ENCODE measurements around the gene USH1G.
"Not testable (repeated sequence)": the region's sequence is repeated elsewhere in the genome, so short reads cannot be mapped to it uniquely, and the experiment has no call there.

Gene USH1G

GRCh38 chr17:74922694-74923537, at the start of gene USH1G:
USH1G (minus strand) TSS chr17:74923255; CDS start chr17:74923073, 182 bp downstream.
- H3K4me3 ChIP-seq (ENCODE audit: low read depth, low read length), result no peak within 1 kb of the TSS
- TF ChIP-seq, protein P1, sequence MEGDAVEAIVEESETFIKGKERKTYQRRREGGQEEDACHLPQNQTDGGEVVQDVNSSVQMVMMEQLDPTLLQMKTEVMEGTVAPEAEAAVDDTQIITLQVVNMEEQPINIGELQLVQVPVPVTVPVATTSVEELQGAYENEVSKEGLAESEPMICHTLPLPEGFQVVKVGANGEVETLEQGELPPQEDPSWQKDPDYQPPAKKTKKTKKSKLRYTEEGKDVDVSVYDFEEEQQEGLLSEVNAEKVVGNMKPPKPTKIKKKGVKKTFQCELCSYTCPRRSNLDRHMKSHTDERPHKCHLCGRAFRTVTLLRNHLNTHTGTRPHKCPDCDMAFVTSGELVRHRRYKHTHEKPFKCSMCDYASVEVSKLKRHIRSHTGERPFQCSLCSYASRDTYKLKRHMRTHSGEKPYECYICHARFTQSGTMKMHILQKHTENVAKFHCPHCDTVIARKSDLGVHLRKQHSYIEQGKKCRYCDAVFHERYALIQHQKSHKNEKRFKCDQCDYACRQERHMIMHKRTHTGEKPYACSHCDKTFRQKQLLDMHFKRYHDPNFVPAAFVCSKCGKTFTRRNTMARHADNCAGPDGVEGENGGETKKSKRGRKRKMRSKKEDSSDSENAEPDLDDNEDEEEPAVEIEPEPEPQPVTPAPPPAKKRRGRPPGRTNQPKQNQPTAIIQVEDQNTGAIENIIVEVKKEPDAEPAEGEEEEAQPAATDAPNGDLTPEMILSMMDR (IDR thresholded peaks at IDR 0.05; ENCODE audit: borderline replicate concordance, insufficient read depth, low read depth, low read length), result no peak

- peak within 1 kb of the TSS; percentile 24 for H3K4me3 ChIP-seq (ENCODE audit: low read depth, low read length)
- TF ChIP-seq, protein P1 (IDR thresholded peaks at IDR 0.05; ENCODE audit: borderline replicate concordance, insufficient read depth, low read depth, low read length), result no peak
These were observed 49.3 kb upstream of the USH1G start, which contains the start of gene HID1 for GRCh38 chr17:74972107-74972972. HID1 (minus strand) TSS chr17:74972759; CDS start chr17:74972656, 103 bp downstream.

- no peak overlapping the region for H3K4me3 ChIP-seq (ENCODE audit: low read depth, low read length)
- TF ChIP-seq, protein P1 (IDR thresholded peaks at IDR 0.05; ENCODE audit: borderline replicate concordance, insufficient read depth, low read depth, low read length), result no peak
These were observed 48.7 kb upstream of the USH1G start for GRCh38 chr17:74971842-74972106.

- TF ChIP-seq, protein P1 (IDR thresholded peaks at IDR 0.05; ENCODE audit: borderline replicate concordance, insufficient read depth, low read depth, low read length), result no peak
- no peak overlapping the region for H3K4me3 ChIP-seq (ENCODE audit: low read depth, low read length)
These were observed 48.2 kb upstream of the USH1G start for GRCh38 chr17:74971069-74971841.

- H3K4me3 ChIP-seq (ENCODE audit: low read depth, low read length), result no peak overlapping the region
- TF ChIP-seq, protein P1 (IDR thresholded peaks at IDR 0.05; ENCODE audit: borderline replicate concordance, insufficient read depth, low read depth, low read length), result no peak
These were observed 47.3 kb upstream of the USH1G start for GRCh38 chr17:74970395-74970794.

GRCh38 chr17:74969501-74969900, 46.4 kb upstream of the USH1G start:
- H3K4me3 ChIP-seq (ENCODE audit: low read depth, low read length), result not testable (repeated sequence)

- H3K4me3 ChIP-seq (ENCODE audit: low read depth, low read length), result no peak overlapping the region
- TF ChIP-seq, protein P1 (IDR thresholded peaks at IDR 0.05; ENCODE audit: borderline replicate concordance, insufficient read depth, low read depth, low read length), result no peak
These were observed 45.3 kb upstream of the USH1G start for GRCh38 chr17:74968361-74968780.

Measured in GM12875 (cell line).